HG03108 (cell line): ENCODE data around the gene MBL2.

Source experiments
- ATAC-seq: cut with Tn5 transposase; IDR thresholded peaks from one replicate; pipeline ENCODE4 v1.9.1; 2021; ENCODE audit warnings: moderate library complexity; ENCODE audit not compliant: unreplicated experiment

Gene MBL2

GRCh38 chr10:52740913-52741675, 31.5 kb downstream of the MBL2 start:
- ATAC-seq, result no peak

DNA sequence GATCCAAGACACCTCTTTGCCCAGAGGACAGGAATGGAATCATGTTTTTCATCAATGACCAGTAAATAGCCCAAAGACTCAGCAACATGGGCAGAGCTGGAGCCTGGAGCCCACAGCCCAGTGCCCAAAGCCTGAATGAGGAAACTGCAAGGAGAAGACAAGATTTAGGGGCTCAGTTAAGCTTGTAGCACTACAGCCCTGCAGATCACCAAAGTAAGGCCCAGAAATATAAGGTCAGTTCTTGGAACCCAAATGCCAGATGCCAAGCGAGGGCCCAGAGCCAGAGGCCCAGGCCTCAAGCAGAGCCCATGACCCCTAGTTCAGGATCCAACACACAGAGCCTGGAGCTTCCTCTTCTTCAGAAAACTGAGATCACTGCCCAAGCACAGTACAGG, 32.4 kb downstream of the MBL2 start:
- no peak for ATAC-seq

DNA sequence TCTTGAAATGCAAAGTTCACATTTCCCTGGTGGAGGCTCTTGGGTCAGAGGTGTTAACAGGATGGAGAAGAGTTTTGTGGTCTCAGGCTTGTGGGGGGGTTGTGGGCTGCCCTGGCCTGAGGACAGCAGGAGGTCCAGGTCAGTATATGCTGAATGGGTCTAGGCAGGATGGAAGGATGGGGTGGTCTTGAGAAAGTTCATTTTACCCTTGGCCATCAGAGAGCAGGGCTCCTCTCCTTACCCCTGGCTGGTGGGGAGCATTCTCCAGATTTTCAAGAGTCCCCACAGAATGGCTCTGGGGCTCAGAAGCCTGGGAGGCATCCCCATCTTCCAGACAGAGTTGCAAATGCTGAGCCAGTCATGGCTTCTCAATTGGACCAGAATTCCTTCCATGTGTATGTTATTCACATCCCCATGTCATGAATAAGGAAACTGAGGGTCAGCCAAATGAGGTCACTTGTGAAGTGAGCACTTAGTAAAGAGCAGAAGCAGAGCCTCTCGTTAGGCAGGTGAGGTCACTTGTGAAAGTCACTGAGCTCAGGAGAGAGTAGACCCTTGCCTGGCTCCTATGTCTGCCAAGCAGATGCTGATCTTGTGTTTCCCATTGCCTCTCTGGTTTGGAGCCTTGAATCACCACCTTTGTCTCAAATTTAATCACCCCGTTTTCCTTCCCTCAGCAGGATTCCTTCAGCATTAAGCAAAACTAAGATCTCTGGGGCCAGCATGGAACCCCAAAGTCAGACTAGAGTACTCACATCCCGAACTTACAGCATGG, 33.0 kb downstream of the MBL2 start:
- ATAC-seq, result no peak

GRCh38 chr10:52738951-52739350, 33.6 kb downstream of the MBL2 start:
- ATAC-seq, result no peak

DNA sequence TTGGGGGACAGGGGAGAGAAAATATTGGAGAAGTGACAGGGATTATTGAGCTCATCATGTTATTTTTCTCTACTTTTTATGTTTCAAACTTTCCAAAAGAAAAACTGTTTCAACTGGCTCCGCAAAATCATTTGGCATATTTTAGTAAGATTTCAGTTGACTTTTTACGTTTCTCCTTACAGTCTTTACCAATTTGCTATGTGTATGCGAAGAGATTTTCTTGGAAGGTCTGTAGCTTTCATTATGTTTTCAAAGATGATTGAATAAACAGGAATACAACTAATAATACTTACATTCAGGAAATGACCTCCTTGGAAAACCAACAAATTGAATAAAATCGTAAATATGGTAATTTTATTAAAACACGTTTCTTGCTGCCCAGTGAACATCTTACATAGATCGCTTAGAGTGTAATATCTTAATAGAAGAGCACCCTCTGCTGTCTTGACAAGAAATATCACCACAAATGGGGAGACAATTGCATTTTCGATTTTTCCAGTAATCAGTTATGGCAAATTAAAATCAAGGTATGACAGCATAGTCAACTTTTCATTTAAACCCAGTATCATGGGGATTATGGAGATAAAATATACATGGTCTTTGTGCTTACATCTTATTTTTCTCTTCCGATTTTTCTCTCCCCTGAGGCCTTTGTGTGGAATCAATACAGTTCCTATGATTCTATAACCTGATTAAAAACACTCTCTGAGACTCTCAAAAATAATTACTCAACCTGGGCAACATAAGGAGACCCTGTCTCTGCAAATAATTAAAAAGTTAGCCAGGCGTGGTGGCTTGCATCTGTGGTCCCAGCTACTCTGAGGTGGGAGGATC, 43.1 kb downstream of the MBL2 start:
- no peak for ATAC-seq

- ATAC-seq, result no peak
Observed at GRCh38 chr10:52720018-52720417, 52.6 kb downstream of the MBL2 start.
